Spleen (tissue), 7 donors: ENCODE measurements around the gene CA11.

Experiments
- CTCF ChIP-seq, 11 experiments: fragments of 200-600 bp in 7 of 11; fragments of 450-650 bp in 4 of 11; sonication (generic) in 4 of 11; IDR thresholded peaks in 8 of 11; conservative IDR thresholded peaks in 3 of 11; 1 replicate in 7 of 11; 2 replicates in 4 of 11; pipeline versions ENCODE4 v1.4.0 to v1.8.0; 2016 to 2021; ENCODE audit warnings: antibody characterized with exemption in 11 of 11, inconsistent platforms in 4 of 11, mild to moderate bottlenecking in 1 of 11
- POLR2A ChIP-seq, 3 donors: fragments of 450-650 bp; IDR thresholded peaks; one replicate each; pipeline ENCODE4 v1.5.1; 2017; ENCODE audit warnings: antibody characterized with exemption in 3 of 3, mild to moderate bottlenecking in 1 of 3
- POLR2AphosphoS5 ChIP-seq, 3 donors: sonication (generic); formaldehyde crosslinking; IDR thresholded peaks; one replicate each; pipeline ENCODE4 v1.5.1; 2017; ENCODE audit warnings: antibody characterized with exemption in 3 of 3
- donor health status: DM: no; HTN: no; CAD: no; lungs with moderate emphysema.
- donor health status: DM: no; HTN: no; CAD: no.
- donor health status: DM: no; HTN: no; CAD: no.

- TF ChIP-seq POLR2A (IDR thresholded peaks at IDR 0.05) = no peak
- no peak for TF ChIP-seq CTCF (IDR thresholded peaks at IDR 0.05 in 8 of 11, conservative IDR thresholded peaks at IDR 0.05 in 3 of 11)
- TF ChIP-seq POLR2AphosphoS5 (IDR thresholded peaks at IDR 0.05) = peak in 2 of 3 donors; percentile 29 to 76
Observed at GRCh38 chr19:48614436-48615230, 31.4 kb downstream of the CA11 start, which contains the start of gene FAM83E.
